HL-60/S4 treated with phorbol 12-myristate 13-acetate at 8.2 ng/mL for 4 days and 3 days (cell line): ENCODE results near the gene CDK16.

ENCODE experiments used
- in situ Hi-C: fragments of 300-500 bp; cut with MboI; formaldehyde crosslinking; loops from 2 replicates; pipeline ENCODE4 v1.15.0; 2022; ENCODE audit warnings: low sequenced_read_pairs

The CDK16 gene

GRCh38 chrX:47202316-47202715 is 16.2 kb upstream of the CDK16 start:
- in situ Hi-C loops: loop anchor here (25.0 kb wide), 1 partner anchor 310 kb away; no protein-coding TSS in a partner anchor

DNA sequence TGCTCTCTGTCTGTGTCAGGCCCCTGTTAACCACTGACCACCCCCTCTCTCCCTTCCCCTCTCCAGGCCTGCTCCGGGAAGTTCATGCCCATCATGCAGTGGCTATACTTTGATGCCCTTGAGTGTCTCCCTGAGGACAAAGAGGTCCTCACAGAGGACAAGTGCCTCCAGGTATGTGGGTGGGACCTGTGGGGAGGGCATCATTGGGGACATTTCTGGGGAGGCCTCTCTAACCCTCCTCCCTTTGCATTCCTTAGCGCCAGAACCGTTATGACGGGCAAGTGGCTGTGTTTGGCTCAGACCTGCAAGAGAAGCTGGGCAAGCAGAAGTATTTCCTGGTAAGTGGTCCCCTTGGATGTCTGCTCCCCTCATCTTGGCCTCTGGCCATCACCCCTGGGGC is 15.6 kb upstream of the CDK16 start:
- in situ Hi-C loops: loop anchor here (25.0 kb wide), 1 partner anchor 309 kb away; no protein-coding TSS in a partner anchor

GRCh38 chrX:47204970-47205369 is 13.5 kb upstream of the CDK16 start:
- in situ Hi-C loops: loop anchor here (25.0 kb wide), 1 partner anchor 307 kb away; no protein-coding TSS in a partner anchor

- in situ Hi-C loops: loop anchor here (25.0 kb wide), 1 partner anchor 306 kb away; no protein-coding TSS in a partner anchor
Observed at GRCh38 chrX:47206316-47206715, 12.2 kb upstream of the CDK16 start.

DNA sequence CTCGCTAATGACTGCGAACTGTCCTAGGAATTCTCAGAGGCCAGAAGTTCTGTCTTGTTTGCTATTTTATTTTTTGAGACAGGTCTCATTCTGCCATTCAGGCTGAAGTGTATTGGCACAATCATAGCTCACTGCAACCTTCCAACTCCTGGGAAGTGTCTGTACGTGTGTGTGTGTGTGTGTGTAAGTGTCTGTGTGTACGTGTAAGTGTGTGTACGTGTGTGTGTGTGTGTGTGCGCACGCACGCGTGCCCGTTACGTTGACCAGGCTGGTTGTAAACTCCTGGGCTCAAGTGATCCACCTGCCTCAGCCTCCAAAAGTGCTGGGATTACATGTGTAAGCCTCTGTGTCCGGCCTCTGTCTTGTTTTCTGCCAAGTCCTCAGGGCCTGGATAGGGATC is 10.4 kb upstream of the CDK16 start:
- in situ Hi-C loops: loop anchor here (25.0 kb wide), 1 partner anchor 304 kb away; no protein-coding TSS in a partner anchor

DNA sequence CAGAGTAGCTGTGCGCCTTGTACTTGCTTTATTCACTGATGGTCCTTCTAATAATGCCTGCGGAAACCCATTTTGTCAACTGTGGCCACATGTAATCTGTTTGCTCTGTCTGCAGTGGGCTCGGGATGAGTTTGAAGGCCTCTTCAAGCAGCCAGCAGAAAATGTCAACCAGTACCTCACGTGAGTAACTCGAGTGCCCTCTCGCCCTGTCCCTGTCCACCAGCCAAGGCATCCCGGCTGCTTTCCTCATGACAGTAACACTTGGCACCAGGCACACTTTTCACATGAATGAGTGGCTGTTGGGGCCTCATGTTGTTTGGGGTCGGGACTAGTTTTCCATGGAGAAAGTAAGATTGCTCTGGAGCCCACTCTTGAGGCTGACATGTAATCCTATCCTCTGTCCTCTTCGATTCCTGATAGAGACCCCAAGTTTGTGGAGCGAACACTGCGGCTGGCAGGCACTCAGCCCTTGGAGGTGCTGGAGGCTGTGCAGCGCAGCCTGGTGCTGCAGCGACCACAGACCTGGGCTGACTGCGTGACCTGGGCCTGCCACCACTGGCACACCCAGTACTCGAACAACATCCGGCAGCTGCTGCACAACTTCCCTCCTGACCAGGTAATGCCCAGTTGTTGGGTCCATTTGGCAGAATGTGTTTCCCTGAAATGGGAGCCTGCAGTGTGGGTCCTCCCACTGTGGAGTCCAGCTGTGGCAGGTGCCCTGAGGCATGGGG is 8.8 kb upstream of the CDK16 start:
- in situ Hi-C loops: loop anchor here (25.0 kb wide), 1 partner anchor 303 kb away; no protein-coding TSS in a partner anchor

DNA sequence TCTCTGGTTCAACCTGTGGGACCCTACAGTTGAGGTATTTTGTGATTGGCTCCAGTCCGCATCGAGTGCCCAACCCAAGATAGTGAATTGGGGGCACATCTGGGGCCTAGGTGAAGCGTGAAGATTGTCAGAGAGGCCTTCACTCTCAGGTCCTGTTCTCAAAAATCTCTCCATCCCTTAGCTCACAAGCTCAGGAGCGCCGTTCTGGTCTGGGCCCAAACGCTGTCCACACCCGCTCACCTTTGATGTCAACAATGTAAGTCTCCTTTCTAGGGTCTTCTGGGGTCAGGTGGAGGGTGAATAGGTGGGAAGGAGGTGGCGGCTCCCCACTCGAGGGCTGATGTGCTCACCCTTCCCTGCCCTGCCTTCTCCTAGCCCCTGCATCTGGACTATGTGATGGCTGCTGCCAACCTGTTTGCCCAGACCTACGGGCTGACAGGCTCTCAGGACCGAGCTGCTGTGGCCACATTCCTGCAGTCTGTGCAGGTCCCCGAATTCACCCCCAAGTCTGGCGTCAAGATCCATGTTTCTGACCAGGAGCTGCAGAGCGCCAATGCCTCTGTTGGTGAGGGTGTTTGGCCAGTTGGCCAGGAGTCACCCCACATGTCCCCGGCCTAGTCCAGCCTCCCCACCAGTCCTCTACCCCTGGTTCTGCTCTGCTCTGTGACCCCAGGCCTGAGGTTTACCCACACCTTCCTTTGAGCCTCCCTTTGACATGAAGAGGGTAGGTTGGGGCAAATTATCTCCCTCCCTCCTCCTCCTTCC is 7.6 kb upstream of the CDK16 start:
- in situ Hi-C loops: loop anchor here (25.0 kb wide), 1 partner anchor 301 kb away; no protein-coding TSS in a partner anchor

- in situ Hi-C loops: loop anchor here (25.0 kb wide), 1 partner anchor 300 kb away; no protein-coding TSS in a partner anchor
Observed at GRCh38 chrX:47212381-47213293, 5.8 kb upstream of the CDK16 start.

DNA sequence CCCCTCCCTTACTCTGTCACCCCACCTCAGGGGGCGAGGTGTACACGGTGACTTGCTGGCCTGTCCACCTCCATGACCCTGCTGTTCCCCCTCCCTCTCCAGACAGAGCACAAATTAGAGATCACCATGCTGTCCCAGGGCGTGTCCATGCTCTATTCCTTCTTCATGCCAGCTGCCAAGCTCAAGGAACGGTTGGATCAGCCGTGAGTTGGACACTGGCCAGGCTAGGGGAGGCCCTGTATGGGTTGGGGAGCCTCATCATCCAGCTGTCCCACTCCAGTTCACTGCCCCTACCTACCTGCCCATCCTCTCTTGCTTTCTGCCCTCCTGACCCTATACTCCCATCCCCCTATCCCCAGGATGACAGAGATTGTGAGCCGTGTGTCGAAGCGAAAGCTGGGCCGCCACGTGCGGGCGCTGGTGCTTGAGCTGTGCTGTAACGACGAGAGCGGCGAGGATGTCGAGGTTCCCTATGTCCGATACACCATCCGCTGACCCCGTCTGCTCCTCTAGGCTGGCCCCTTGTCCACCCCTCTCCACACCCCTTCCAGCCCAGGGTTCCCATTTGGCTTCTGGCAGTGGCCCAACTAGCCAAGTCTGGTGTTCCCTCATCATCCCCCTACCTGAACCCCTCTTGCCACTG is 3.9 kb upstream of the CDK16 start:
- in situ Hi-C loops: loop anchor here (25.0 kb wide), 1 partner anchor 298 kb away; no protein-coding TSS in a partner anchor

DNA sequence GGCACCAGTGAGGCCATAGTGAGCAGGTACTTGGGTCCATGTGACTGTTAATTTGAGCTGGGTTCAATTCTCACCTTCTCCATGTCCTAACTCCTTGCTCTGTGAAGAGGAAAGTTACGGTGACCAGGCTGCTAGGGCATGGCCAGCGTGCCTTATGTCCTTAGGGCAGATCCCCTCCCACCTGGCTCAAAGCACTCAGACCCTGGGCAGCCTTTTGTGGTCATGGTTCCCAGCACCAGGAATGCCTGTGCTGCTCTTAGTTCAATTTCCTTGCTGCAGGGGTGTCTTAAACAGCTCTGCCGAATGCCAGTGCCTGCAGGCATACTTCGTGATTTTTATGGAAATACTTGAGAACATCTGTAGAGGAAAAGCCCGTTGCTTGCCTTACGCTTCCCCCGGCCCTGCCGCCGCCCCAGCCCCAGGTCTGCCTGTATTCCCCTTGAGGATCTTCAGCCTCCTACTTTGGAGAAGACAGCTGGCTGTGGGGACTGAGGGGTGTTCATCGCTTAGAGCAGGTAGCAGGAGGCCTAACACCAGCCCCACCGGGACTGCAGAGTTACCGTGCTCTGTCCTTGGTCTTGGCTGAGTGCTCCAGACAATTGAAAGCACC is 3.1 kb upstream of the CDK16 start:
- in situ Hi-C loops: loop anchor here (25.0 kb wide), 1 partner anchor 297 kb away; no protein-coding TSS in a partner anchor

- in situ Hi-C loops: loop anchor here (25.0 kb wide), 1 partner anchor 296 kb away; no protein-coding TSS in a partner anchor
Observed at GRCh38 chrX:47216393-47216925, 2.0 kb upstream of the CDK16 start.

DNA sequence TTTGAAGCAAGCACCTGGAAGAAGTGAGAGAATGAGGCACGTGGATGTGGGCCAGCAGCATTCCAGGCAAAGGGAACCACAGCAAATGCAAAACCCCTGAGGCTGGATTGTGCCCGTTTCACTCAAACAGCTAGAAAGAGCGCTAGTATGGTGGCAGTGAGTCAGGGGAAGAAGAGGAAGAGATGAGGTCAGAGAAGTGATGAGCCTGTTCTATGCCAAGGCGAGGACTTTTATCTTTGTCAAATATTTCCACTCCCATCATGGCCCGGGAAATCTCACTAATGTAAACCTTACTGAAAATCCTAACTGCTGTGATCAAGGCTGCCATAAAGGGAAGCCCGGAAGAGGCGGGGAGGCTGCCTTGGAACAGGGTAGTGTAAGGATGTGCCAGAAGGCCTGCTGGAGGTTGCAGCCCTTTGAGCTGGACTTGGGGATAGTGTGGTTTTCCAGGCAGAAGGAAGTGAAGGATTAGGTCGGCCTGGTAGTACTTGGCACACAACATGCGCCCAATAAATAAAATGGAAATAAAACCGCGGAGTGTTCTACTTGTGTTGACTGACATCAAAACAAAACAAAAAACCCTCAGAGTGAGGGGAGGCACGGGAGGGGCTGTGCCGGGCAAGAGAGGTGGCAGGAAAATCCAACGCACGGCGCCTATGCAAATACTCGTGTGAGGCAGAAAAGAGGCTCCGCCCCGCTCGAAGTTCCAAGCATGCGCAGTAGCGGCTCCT is 1.2 kb upstream of the CDK16 start:
- in situ Hi-C loops: loop anchor here (25.0 kb wide), 1 partner anchor 295 kb away; no protein-coding TSS in a partner anchor

DNA sequence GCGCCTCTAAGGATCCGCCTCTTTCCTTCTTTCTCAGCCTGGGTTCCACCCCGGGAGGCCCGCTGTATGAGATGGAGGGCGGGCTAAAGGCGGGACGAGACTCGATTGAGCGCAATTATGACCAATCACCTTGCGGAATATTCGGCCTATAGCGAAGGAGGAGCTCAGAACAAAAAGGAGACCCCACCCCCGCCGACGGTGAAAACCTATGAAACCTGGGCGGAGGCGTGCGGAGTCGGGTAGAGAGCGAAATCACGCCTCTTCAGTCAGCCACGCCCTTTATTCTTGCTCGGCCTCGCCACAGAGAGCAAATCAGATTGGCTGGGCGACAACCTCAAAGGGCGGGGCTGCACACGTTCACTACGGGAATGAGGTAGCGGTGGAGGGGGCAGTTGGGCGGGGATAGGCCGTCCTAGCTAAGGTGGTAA is 615 bp upstream of the CDK16 start:
- in situ Hi-C loops: loop anchor here (25.0 kb wide), 1 partner anchor 294 kb away; no protein-coding TSS in a partner anchor

DNA sequence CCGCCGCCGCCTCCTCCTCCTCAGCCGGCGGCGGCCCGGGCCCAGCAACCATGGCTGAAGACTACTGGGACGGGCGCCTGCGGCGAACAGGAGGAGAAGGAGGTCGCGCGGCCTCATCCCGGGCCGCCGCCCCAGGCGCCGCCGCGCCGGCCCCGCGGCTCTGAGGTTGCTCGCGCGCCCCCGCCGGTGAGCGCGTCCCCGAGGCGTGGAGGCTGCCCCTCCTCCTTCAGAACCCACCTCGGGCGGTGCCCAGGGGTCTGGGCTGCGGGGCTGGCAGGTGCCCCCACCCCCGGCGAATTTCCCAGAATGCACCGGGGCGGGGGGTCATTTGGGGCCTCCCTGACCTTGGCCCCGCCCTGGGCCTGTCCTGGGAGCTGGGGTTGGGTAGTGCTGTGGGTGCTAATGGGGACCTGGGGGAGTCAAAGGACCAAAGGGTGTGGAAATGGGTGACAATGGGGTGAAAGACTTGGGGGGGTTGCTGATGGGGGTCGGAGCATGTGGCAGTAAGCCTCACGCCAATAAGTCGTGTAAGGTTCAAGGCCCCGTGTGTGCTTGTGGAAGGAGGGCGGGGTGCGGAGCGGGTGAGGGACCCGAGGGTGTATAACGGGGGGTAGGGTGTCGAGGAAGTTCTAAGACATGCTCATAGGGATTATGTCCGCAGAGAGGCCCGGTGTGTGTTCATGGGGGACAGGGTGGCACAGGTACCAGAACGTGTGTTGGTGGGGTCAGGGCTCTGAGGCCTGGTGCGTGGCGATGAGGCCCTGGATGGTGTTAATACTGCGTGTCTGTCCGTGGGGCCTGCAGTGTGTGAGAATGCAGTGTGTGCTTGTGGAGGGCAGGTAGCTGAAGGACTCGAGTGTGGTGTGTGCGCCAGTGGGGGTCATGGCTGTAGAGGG is 687 bp downstream of the CDK16 start:
- in situ Hi-C loops: loop anchor here (25.0 kb wide), 1 partner anchor 293 kb away; no protein-coding TSS in a partner anchor

DNA sequence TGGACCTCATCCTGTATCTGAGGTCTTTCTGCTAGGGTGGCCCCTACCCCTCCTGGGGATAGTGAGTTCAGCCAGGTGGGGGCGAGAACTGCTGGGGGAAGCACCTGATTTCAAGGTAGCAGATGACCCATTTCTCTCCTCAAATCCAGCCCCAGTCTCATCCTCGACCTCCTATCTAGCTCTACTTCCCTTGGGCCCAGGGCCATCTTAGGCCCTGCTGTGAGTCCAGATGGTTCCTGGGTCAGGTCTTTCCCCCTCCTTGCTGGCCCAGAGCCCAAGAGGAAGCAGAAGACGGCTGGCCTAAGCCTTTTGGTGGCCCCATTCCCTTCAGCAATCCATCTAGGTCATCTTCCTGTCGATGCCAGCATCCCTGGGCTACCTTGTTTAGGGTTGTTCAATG is 3.3 kb downstream of the CDK16 start:
- in situ Hi-C loops: loop anchor here (25.0 kb wide), 1 partner anchor 291 kb away; no protein-coding TSS in a partner anchor

- in situ Hi-C loops: loop anchor here (25.0 kb wide), 1 partner anchor 289 kb away; no protein-coding TSS in a partner anchor
Observed at GRCh38 chrX:47222751-47223350, 4.4 kb downstream of the CDK16 start.
